Stimulated activated CD4-positive, alpha-beta T cell treated with anti-CD3 and anti-CD28 coated beads, Interleukin-12 subunit alpha, Interleukin-12 subunit beta, amount 100 ng/mL, for 24 hours (primary cell): ENCODE results near the gene PCNT.
"Not testable (repeated sequence)": the region's sequence is repeated elsewhere in the genome, so short reads cannot be mapped to it uniquely, and the experiment has no call there.

ENCODE experiments used
- DNase-seq, 2 experiments: peaks; one replicate each; pipeline ENCODE4 v3.0.0-alpha.2; 2020; ENCODE audit warnings: low read depth in 2 of 2

The PCNT gene

DNA sequence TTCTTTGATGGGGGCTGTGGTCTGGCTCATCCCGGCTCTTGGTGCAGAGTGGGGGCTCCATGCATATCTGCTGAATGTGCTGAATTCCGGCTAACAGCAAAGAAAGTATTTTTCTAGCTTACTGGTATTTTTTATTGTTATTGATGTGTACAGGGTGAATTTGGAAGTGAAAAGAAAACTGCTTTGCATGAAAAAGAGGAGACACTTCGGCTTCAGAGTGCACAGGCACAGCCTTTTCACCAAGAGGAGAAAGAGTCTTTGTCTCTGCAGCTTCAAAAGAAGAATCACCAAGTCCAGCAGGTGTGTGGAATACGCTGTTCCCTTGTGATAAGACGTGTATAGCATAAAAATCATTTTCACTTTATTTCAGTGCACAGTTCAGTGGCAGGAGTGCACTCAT, 57.6 kb downstream of the PCNT start:
- no peak for DNase-seq

DNA sequence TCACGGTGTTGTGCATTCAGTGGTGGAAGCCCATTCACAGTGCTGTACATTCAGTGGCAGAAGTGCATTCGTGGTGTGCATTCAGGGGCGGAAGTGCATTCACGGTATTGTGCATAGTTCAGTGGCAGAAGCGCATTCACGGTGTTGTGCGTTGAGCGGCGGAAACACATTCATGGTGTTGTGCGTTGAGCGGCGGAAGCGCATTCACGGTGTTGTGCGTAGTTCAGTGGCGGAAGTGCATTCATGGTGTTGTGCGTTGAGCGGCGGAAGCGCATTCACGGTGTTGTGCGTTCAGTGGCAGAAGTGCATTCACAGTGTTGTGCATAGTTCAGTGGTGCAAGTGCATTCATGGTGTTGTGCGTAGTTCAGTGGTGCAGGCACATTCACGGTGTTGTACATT, 60.6 kb downstream of the PCNT start:
- DNase-seq = no peak

DNA sequence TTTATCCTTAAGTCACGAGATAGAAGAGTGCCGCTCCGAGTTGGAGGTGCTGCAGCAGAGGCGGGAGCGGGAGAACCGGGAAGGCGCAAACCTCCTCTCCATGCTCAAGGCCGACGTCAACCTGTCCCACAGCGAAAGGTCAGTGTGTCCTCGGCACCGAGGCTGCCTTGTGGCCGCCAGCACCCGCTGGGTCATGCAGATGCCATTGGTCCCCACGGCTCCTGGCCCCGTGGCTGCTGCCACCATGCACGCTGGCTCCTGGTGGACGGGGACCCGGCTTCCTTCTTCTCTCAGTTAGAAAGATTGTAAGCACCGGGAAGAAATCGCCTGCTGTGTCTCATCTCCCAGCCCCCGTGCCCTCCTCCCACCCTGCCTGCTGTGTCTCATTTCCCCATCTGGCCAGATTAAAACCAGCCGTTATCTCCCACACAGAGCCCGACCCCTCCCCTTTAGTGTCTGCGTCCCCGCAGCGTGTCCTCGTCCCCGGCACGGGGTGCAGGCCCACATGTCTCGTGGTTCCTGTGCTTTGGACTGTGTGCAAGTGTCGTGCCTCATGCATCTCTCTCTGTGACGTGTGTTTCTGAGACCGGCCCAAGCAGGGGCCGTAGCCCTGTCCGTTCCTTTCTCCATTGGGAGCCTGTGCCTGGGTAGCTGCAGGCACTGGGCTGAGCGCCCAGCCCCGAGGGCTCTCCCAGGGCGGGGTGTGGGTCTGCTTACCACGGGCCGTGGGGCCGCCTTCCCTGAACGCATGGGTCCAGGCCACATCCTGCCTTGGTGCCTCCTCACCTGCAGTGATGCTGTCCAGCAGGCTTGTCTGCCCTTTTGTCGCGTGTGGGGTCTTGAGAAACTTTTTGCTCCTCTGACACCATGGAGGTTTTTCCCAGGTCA, 62.1 kb downstream of the PCNT start:
- no peak for DNase-seq

DNA sequence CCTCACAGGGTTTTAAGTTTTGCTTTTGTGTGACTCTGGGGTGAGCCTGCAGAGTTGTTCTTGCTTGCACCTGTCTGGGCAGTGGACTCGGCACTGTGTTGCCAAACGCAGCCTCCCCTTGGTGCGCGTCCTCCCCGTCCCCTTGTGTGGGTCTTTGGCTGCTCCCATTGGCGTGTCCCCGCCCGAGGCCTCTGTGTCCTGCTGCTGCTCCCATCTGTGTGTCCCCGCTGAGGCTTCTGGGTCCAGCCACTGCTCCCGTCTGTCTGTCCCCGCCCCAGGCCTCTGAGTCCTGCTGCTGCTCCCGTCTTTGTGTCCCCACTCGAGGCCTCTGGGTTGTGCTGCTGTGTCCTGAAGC, 62.8 kb downstream of the PCNT start:
- no peak for DNase-seq

DNA sequence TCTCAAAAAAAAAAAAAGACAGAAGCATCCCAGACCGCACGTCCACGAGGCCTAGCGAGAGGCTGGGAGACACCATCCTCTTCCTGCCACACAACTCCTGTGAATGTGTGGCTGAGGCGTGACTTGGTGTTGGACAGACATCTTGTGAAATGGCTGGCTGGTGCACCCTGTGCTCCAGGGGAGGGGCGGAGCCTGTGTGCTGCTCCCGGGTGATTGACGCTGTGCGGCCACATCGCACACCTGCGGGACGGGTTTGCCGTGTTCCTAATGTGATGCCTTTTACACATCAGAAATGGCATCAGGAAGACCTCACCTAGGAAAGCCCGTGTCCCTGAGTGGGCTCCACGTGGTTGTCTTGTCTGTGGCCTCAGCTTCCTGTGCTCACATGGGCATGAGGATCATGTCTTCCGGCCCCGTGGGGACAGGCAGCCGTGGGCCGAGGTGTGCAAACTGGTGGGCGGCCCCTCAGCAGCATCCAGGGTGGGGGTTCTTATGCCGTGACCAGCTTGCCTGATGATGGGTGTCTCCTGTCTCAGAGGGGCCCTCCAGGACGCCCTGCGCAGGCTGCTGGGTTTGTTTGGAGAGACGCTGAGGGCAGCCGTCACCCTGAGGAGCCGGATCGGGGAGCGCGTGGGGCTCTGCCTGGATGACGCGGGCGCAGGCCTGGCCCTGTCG, 64.4 kb downstream of the PCNT start:
- no peak for DNase-seq

DNA sequence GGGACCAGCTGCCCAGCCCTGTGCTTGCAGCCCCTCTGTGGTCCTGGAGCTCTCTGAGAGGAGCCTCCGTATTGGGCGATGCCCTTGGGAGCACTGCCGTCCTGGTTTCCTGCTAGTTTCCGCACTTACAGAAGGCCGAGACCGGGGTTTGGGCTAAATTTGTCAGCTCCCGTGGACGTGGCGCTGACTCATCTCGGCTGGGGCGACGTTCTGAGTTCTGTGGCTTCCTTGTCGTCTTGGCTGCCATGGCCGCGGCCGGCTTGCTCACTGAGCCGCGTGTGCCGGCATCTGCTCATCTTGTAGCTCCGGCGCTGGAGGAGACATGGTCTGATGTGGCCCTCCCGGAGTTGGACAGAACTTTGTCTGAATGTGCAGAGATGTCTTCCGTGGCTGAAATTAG, 64.9 kb downstream of the PCNT start:
- no peak for DNase-seq

DNA sequence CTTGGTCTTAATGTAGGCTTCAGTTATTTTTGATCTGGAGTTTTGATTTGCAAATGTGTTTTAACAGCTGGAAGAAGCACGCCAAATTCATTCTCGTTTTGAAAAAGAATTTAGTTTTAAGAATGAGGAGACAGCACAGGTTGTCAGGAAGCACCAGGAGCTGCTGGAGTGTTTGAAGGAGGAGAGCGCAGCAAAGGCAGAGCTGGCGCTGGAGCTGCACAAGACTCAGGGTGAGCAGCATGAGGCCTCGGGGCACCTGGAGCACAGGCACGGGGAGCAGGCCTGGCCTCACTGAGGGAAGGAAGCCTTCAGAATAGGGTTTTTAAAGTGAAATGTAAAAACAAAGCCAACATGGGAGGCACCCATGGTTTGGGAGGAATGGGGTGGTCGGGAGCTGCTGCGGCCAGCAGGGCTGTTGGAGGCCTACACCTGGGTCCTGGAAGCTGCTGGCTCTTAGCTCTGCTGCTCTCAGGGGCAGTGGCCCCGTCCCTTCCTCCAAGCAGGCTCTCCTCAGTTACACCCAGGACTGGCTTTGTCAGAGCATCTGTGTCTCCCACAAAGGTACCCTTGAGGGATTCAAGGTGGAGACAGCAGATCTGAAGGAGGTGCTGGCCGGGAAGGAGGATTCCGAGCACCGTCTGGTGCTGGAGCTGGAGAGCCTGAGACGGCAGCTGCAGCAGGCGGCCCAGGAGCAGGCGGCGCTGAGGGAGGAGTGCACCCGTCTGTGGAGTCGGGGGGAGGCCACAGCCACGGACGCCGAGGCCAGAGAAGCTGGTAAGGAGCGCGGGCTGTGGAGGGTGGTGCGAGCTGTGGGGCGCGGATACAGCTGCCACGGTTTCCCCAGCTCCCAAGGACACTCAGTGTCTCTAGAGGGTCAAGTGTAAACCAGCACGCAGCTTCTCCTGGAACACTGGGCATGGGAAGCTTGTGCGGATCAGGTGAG, 66.9 kb downstream of the PCNT start:
- no peak for DNase-seq

DNA sequence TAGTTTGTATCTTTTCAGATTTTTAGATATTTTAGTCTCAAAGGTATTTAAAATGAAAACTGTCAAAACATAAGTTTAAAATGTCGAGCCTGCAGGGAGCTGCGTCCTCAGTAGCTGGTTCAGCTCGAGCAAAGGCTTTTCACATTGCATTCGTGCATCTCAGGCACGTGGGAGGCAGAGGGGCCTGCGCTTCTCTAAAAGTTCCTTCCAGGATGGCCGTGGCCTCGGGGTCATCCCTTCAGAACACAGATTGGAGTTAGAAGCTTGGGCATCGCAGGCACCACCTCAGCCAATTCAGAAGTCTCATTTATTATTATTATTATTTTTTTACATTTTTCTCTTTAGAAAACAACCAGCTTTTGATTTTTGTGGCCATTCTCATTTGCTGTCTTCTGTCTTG, 67.8 kb downstream of the PCNT start:
- no peak for DNase-seq

DNA sequence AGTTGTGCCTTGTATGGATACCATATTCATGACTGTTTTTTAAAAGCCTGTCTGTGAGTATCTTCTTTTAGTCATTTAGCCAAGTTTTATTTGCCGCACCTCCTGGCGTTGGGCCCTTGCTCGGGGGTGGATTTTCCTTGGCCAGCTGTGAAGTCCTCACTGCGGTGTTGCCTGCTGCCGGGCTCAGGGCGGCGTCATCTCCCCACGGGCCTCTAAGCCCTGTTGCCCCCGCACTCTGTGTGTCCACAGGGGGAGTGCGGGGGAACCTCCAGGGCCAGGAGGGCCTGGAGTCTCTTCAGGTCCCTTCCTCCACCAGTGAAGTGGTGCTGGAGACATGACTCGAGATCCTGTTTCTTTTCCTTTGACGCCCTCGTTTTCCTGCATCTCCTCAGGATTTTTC, 69.0 kb downstream of the PCNT start:
- DNase-seq = no peak

DNA sequence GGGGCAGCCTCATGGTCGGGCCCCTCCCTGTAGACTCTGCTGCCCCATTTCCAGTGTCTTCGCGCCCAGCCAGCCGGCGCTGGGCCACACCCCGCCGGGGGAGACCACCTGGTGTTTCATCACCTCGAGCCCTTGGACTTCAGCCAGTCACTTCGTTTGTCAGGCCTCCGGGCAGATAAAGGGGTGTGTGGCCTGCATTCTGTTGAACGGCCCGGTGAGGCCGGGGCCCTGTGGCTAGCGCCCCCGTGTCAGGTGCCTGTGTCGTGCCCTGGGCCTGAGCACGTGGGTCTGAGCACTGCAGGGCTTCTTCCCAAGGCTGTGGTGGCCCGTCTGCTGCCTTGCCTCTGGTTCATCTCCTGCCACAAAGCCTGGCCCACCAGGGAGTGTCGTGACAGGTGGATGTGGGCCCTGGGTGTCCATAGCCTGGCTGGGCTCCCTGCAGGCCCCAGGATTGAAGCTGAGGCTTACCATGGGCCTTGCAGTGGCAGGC, 69.5 kb downstream of the PCNT start:
- no peak for DNase-seq

DNA sequence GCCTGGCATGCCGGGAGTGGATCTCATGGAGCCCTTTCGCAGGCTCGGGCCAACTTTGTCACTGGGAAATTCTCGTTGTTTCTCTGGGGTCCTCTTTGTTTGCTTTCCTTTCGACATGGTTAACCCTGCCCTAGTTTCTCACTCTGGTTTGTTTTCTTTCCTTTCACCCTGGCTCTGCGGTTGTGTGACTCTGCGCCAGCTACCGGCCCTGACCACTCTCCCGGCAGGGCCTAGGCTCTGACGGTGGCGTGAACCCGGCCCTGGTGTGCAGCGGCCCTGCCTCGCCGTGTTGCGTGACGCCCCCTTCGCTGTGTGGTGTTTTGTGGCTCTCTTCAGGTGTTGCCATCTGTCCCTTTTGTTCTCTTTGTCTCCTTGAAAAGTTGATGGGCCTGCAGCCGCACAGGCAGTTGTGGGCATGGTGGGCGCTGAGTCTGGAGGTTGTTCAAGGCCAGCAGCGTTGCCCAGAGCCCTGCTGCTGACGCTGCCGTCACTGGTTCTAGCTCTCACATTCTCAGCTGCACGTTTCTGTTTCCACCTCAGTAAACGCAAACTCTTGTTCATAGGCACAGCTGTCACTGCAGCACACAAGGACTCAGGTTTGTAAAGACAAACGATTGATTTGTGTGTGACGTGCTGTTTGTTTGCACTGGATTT, 70.1 kb downstream of the PCNT start:
- DNase-seq = no peak

DNA sequence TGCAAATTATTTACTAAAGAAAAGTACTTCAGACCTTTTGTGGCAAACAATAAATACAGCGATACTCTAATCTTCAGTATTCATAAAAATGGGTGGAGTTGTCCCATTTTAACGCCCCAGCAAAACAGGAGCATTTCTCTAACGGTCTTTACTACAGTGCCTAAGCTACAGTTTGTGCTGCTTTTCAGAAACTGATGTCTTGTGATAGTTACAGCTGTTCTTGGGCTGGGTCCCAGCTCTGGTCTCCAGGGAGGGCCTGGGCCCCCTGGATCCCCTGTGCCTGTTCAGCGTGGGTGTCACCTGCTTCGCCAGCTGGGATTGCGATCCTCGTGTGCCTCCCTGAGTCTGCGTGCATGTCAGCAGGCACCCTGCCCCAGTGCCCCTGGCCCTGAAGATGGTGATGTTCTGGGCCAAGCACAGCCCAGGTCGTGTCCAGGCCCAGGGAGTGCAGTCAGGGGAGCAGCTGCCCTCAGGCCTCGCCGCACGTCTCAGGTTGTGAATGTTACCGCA, 70.7 kb downstream of the PCNT start:
- DNase-seq = no peak

DNA sequence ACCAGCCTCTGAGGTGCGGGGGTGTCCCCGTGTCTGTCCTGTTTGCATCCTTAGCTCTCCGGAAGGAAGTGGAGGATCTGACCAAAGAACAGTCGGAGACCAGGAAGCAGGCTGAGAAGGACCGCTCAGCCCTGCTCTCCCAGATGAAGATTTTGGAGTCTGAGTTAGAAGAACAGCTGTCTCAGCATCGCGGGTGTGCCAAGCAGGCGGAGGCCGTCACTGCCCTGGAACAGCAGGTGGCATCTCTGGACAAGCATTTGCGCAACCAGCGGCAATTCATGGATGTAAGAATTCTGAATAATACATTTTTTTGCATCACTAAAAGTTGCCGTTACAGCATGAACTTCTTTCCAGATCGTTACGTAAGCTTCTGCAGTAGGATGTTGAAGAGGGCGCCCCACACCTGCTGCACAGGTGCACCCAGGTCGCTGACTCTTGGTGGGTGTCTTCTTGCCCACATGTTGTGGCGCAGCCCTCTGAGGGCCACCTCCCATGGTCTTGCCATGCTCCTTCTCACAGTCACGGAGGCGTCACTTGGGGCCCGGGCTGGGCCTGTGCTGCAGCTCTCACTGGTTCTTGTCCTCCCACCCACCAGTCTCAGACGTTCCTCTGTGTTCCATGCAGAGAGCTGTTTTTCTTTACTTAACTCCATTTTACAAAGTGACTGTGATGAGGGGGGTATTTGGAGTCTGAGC, 73.4 kb downstream of the PCNT start:
- DNase-seq = no peak

DNA sequence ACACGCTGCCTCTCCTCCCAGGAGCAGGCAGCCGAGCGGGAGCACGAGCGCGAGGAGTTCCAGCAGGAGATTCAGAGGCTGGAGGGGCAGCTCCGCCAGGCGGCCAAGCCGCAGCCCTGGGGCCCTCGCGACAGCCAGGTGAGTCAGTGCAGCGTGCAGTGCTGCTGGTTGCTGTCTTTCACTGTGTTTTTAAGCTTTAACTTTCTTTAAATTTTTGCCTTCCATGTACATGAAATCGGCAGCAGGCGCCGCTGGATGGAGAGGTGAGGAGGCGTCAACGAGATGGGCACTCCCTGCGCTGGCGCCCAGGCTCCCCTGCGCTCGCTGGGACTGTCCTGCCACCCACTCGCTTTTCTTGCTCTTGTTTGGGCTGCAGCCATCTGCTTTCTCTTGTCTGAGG, 74.0 kb downstream of the PCNT start:
- DNase-seq = no peak

DNA sequence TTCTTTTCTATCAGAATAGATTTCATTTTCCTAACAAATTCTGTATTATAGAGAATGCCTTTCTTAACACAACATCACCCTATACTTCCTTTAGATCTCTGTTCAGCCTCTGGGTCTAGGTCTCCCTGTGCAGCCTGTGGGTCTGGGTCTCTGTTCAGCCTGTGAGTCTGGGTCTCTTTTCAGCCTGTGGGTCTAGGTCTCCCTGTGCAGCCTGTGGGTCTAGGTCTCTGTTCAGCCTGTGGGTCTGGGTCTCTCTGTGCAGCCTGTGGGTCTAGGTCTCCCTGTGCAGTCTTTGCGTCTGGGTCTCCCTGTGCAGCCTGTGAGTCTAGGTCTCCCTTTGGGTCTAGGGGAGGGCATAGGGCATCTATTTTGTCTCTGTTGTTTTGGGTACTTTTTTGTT, 75.2 kb downstream of the PCNT start:
- no peak for DNase-seq

DNA sequence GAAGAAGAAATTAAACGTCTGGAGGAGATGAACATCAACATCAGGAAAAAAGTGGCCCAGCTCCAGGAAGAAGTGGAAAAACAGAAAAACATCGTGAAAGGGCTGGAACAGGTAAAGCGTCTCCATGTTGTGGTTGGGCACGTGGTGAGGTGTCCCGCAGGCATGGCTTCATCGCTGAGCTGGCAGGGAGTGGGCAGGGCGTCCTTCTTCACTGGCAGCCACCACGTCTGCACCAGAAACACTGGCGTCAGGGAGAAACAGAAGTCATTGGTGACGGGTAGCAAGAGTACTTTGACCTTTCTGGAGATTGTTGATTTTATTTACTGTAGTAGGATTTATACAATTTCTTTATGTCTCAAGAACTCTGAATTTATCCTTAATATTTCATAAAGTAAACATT, 75.7 kb downstream of the PCNT start:
- no peak for DNase-seq

DNA sequence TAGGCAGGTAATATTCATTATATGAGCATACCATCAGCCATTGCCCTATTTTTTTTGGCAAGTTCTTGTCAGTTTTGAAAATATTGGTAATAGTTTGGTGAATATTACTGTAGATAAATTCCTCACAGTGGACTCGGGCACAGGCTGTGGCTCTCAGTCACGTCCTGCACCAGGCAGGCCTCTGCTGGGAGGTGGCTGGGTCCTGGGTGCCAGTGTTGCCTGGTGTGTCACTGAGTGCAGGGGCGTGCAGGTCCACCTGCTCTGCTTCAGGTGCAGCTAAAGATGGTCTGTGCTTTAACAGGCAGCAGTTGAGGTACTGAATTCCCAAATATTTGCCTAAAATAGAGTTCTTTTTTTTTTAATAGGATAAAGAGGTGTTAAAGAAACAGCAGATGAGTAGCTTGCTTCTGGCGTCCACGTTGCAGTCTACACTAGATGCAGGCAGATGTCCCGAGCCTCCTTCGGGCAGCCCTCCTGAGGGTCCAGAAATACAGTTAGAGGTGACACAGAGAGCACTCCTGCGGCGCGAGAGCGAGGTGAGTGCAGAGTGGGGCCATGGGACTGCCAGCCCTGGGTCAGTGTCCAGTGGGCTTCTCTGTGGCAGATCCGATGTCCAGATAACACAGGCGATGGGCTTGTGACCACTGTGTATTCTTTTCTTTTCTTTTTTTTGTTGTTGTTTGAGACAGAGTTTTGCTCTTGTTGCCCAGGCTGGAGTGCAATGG, 77.4 kb downstream of the PCNT start:
- no peak for DNase-seq

DNA sequence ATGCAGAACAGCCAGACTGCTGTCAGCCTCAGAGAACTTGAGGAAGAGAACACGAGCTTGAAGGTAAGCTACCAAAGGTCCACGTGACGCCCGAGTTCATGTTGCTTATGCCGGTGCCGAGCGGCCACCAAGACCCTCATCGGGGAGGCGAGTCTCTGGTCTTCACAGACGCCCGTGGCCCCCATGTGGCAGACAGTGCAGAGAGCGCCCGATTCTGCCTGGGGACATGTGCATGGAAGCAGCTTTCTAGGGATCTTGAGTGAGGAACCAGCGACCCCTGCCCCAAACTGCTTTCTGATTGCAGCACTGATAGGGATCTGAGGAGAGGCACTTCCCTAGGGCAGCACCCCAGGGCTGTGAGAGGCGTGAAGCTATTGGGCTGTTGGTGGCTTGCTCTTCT, 78.5 kb downstream of the PCNT start:
- no peak for DNase-seq

DNA sequence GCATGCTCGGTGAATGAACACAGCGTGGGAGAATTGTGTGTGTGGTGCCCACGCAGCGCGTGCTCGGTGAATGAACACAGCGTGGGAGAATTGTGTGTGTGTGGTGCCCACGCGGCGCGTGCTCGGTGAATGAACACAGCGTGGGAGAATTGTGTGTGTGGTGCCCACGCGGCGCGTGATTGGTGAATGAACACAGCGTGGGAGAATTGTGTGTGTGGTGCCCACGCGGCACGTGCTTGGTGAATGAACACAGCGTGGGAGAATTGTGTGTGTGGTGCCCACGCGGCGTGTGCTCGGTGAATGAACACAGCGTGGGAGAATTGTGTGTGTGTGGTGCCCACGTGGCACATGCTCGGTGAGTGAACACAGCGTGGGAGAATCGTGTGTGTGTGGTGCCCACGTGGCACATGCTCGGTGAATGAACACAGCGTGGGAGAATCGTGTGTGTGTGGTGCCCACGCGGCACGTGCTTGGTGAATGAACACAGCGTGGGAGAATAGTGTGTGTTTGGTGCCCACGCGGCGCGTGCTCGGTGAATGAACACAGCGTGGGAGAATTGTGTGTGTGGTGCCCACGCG, 79.4 kb downstream of the PCNT start:
- DNase-seq = not testable (repeated sequence)

DNA sequence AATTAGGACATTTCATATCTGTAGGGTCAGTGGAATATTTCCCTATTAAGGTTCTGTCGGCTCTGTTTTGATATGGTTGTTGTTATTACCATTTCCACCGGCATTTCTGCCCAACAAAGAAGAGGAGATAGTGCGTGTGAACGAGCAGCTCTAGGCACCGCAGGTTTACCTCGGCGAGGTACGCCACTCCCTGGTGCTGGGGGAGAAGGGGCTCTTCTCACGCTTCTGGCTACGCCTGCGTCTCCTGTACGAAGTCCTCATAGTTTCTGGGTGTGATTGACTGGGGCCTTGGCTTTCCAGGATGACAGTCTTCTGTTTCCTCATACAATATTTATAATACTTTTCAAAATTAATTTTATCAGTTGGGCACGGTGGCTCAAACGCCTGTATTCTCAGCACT, 80.3 kb downstream of the PCNT start:
- no peak for DNase-seq
